Right lobe of liver (tissue), 6 donors: Measurements from ENCODE around the gene DYDC2. TPM values are rescaled to one million over a fixed set of nuclear protein-coding genes. Genes with fewer than 3 reads are reported as not detected.

ENCODE experiments used
- ATAC-seq, 4 donors: fragments of 200-7000 bp; cut with Tn5 transposase; one replicate each; pipeline ENCODE4 v1.9.1; 2020; ENCODE audit warnings: mild to moderate bottlenecking in 4 of 4, moderate library complexity in 4 of 4
- DNase-seq, 3 donors: peaks; one replicate each; pipeline ENCODE4 v3.0.0-alpha.2; 2020
- H3K27ac ChIP-seq, 3 donors: fragments of 200-600 bp; one replicate each; pipeline ENCODE4 v1.8.0; 2022
- H3K27me3 ChIP-seq, 2 donors: fragments of 200-600 bp; one replicate each; pipeline ENCODE4 v1.8.0; 2022
- H3K36me3 ChIP-seq, 4 donors: fragments of 200-600 bp; sonication (generic) in 1 of 4; one replicate each; pipeline versions ENCODE4 v1.5.1 to v1.8.0; 2017 to 2022; ENCODE audit warnings: control low read depth in 1 of 4
- H3K4me1 ChIP-seq, 4 donors: fragments of 200-600 bp; sonication (generic) in 1 of 4; one replicate each; pipeline versions ENCODE4 v1.5.1 to v1.8.0; 2017 to 2022; ENCODE audit warnings: control low read depth in 1 of 4
- H3K4me3 ChIP-seq, 3 donors: fragments of 200-600 bp; one replicate each; pipeline ENCODE4 v1.8.0; 2022
- H3K9me3 ChIP-seq, 4 donors: fragments of 200-600 bp; sonication (generic) in 1 of 4; one replicate each; pipeline versions ENCODE4 v1.5.1 to v1.8.0; 2017 to 2022; ENCODE audit warnings: control low read depth in 1 of 4
- CTCF ChIP-seq, 4 donors: fragments of 200-600 bp in 3 of 4; fragments of 450-650 bp in 1 of 4; IDR thresholded peaks; one replicate each; pipeline versions ENCODE4 v1.5.1 to v1.8.0; 2016 to 2022; ENCODE audit warnings: antibody characterized with exemption in 4 of 4, mild to moderate bottlenecking in 2 of 4
- POLR2A ChIP-seq: fragments of 450-650 bp; IDR thresholded peaks from one replicate; pipeline ENCODE4 v1.6.1; 2017; ENCODE audit warnings: antibody characterized with exemption, mild to moderate bottlenecking
- WGBS: methylation state at CpG from one replicate; pipeline ENCODE4 v1.1.6; 2018; ENCODE audit warnings: low coverage, low lambda C conversion rate; ENCODE audit not compliant: insufficient coverage; ENCODE audit errors: missing lambda C conversion rate; 5-methylcytosine and 5-hydroxymethylcytosine counted together
- intact Hi-C, 2 donors: fragments of 100-400 bp; cut with DNase I; formaldehyde crosslinking; loops; one replicate each; pipeline versions ENCODE4 v1.11.2 to v1.14.1; 2022
- total RNA-seq, 6 experiments: library from RNA; depleted of rRNA in 2 of 6; stranded (reverse); fragments of >200 nt in 2 of 6; fragmentation: NEBNext Ultra II Directional in 3 of 6; extraction: Animal tissue kit (Norgen Biotek cat#: 25700) in 3 of 6; gene quantifications; one replicate each; pipeline versions ENCODE4 v1.1.0 to v1.2.4, GENCODE V29; 2016 to 2023
- donor health status: DM: no; HTN: yes; CAD: no.
- donor health status: DM: no; HTN: no; CAD: no.
- donor health status: DM: no; HTN: no; CAD: no.
- donor health status: DM: no; HTN: yes; CAD: no.
- donor health status: DM: no; HTN: yes; CAD: no.

DYDC2 gene
- total RNA-seq, 6 experiments from 2014 or later: 0.34 to 2.5 (median 0.84) TPM; not detected in 2

DNA sequence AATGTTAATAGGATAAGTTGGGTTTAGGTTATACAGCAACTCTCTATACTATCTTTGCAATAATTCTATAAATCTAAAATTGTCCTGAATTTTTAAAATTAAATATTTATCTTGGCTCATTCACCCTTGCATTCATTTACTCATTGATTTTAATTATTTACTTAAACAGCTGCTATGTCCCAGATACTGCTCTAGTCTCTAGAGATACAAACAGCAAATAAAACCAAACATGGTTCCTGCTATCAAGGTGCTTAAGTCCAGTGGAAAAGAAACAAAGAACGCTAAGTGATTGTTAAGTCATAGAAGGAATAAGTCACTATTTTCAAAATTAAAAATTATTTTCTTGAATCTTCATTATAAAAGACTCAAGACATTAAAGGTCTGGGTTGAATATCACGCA is 37.3 kb upstream of the DYDC2 start:
- Histone ChIP-seq H3K36me3 (no peaks in the 10 kb centered on the region), H3K27ac (peak overlapping the region; percentile 74 to 92 (median 91)), H3K9me3 (no peaks in the 10 kb centered on the region), H3K27me3 (no peaks in the 10 kb centered on the region), H3K4me3 (peak overlapping the region in 2 of 3 donors; percentile 14 to 20), H3K4me1 (peaks cover 0 to 50% (median 12%) of the 10 kb centered on the region in 4 donors)
- ATAC-seq: peak; percentile 37 to 58 (median 51)
- intact Hi-C loops: no loop called here
- 34% methylated on average over 2 of the region's 2 CpGs for WGBS
- no peak for TF ChIP-seq POLR2A
- TF ChIP-seq CTCF (IDR thresholded peaks at IDR 0.05): no peak
- DNase-seq: no peak

DNA sequence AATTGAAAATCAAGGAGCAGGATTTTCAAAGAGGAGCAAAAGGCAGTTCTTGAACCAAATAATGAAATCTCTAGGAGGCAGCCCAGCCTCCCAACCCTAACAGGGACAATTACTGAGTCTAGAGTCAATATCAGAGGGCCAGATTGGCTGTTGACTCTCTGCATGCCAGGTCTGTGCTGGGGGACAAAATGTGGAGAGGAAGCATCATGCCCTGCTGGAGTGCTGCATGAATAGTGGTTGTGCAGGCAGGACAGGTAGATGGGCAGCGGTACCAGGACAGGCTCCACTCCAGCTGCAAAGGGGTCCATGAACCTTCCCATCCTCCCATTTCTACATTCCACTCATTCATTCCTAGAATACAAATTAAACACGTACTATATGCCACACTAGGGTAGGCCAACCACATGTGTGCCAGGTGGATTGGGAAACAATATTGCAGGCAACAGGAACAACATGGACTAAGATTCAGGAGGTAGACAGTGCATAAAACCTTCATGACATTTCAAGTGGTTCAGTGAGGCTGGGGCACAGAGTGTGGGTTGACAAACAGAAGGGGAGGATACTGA is 36.8 kb upstream of the DYDC2 start:
- peaks cover 0 to 52% (median 12%) of the 10 kb centered on the region in 4 donors for H3K4me1 ChIP-seq

DNA sequence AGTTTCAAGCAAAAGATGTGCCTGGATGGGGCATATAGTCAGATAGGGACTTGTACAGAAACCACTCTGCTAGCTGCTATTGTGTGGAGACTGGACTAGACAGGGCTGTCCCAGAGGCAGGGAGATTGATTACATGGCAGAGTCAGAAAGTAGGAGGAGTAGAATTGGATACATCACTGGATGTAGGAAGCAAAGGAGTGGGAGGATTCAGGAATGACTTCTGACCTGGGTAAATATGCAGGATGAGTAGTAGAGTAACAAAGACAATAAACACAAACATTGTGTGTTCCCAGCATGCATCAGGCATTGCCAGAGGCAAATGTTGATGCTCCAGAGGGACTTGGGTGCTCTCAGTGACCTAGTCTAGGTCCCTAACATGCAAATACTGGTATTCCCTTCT is 36.2 kb upstream of the DYDC2 start:
- no peaks in the 10 kb centered on the region for H3K36me3 ChIP-seq
- peak; percentile 31 to 81 (median 69) for DNase-seq
- TF ChIP-seq POLR2A: peak; percentile 48
- TF ChIP-seq CTCF (IDR thresholded peaks at IDR 0.05): no peak
- H3K27me3 ChIP-seq: no peaks in the 10 kb centered on the region
- intact Hi-C loops: loop anchor here in 1 of 2 donors (10.0 kb wide), 1 partner anchor 56 kb away; no protein-coding TSS in a partner anchor
- H3K4me1 ChIP-seq: peaks cover 0 to 55% (median 12%) of the 10 kb centered on the region in 4 donors
- H3K27ac ChIP-seq: peak overlapping the region; percentile 74 to 92 (median 91)
- peak overlapping the region in 2 of 3 donors; percentile 20 for H3K4me3 ChIP-seq
- ATAC-seq: peak; percentile 72 to 85 (median 73)
- no peaks in the 10 kb centered on the region for H3K9me3 ChIP-seq

More for the DNA sequence above, 36.8 kb upstream of the DYDC2 start:
- H3K27ac ChIP-seq: peak overlapping the region; percentile 74 to 92 (median 91)
- TF ChIP-seq POLR2A (no peak), CTCF (IDR thresholded peaks at IDR 0.05) (no peak)
- peak overlapping the region in 2 of 3 donors; percentile 20 for H3K4me3 ChIP-seq
- H3K9me3 ChIP-seq: no peaks in the 10 kb centered on the region
- intact Hi-C loops: loop anchor here in 1 of 2 donors (10.0 kb wide), 1 partner anchor 55 kb away; no protein-coding TSS in a partner anchor
- ATAC-seq: peak; percentile 22 to 57 (median 46)
- H3K36me3 ChIP-seq: no peaks in the 10 kb centered on the region
- WGBS: 34% methylated on average over 2 of the region's 2 CpGs
- H3K27me3 ChIP-seq: no peaks in the 10 kb centered on the region
- DNase-seq: peak in 2 of 3 donors; percentile 24 to 74

DNA sequence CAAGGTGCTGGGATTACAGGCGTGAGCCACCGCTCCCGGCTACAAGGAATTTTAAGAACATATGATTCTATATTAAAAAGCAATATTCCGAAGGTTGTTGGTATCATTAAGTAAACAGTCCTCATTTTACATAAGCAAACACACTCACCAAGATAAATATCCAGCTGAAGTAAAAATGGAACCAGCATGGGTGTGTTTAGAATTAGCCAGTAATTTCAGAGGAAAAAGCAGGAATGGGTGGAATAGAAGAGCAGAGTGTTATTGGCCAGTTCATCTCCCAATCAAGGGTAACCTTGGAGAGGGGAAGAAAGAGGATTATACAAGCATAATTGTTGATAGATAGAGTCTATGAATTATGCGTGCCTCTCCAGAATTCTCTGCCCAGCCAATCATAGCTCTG is 35.4 kb upstream of the DYDC2 start:
- Histone ChIP-seq H3K36me3 (no peaks in the 10 kb centered on the region), H3K27ac (peak overlapping the region; percentile 50 to 92 (median 91)), H3K27me3 (no peaks in the 10 kb centered on the region), H3K9me3 (no peaks in the 10 kb centered on the region), H3K4me3 (peak overlapping the region in 1 of 3 donors; percentile 0), H3K4me1 (peaks cover 0 to 61% (median 12%) of the 10 kb centered on the region in 4 donors)
- no peak for TF ChIP-seq POLR2A
- TF ChIP-seq CTCF (IDR thresholded peaks at IDR 0.05): no peak
- DNase-seq (no peak), ATAC-seq (peak; percentile 2 to 51 (median 41))
- intact Hi-C loops: loop anchor here in 1 of 2 donors (10.0 kb wide), 1 partner anchor 56 kb away; no protein-coding TSS in a partner anchor
- WGBS: 34% methylated on average over 5 of the region's 5 CpGs
